ENCODE data around the gene MAP7D1. TPM values are rescaled to one million over a fixed set of nuclear protein-coding genes. Genes with fewer than 3 reads are reported as not detected.

MAP7D1 gene
- total RNA-seq, 1 experiment from 2014 or later = 212 TPM

- ChIA-PET POLR2A (no interaction called here), CTCF (no interaction called here)
- H3K27ac ChIP-seq (ENCODE audit: low read length) = no peak within 1 kb of the TSS
- no peaks in the 10 kb centered on the region for H3K36me3 ChIP-seq (ENCODE audit: control insufficient read depth, insufficient read depth, low read length)
- 0 out of 2 replicates have a peak, but pooled peaks cover 6% of the 10 kb centered on the region for H3K4me1 ChIP-seq (ENCODE audit: control insufficient read depth, insufficient read depth, low read length)
- H3K4me3 ChIP-seq (ENCODE audit: low read depth in 2 of 2, low read length in 2 of 2) = peak within 1 kb of the TSS; percentile 17 to 21
- peaks cover 2% of the 10 kb centered on the region; the same call in 1 of the 2 replicates for H3K27me3 ChIP-seq (ENCODE audit: control insufficient read depth, insufficient read depth, low read length)
- in situ Hi-C loops (cut with HindIII; ENCODE audit: low pct_unique_long_range_greater_than_20kb, low sequenced_read_pairs) = no loop called here
- TF ChIP-seq TCF7L2 (IDR thresholded peaks at IDR 0.05; ENCODE audit: low read depth, low read length) (no peak), SIN3A (IDR thresholded peaks at IDR 0.05; ENCODE audit: borderline replicate concordance, insufficient read depth, low read depth, low read length) (no peak), REST (IDR thresholded peaks at IDR 0.05; ENCODE audit: insufficient read depth in 1 of 2, low read depth in 2 of 2, low read length in 1 of 2) (no peak), POLR2AphosphoS5 (IDR thresholded peaks at IDR 0.05; ENCODE audit: low read depth, low read length) (no peak)
- TF ChIP-seq, protein P1, sequence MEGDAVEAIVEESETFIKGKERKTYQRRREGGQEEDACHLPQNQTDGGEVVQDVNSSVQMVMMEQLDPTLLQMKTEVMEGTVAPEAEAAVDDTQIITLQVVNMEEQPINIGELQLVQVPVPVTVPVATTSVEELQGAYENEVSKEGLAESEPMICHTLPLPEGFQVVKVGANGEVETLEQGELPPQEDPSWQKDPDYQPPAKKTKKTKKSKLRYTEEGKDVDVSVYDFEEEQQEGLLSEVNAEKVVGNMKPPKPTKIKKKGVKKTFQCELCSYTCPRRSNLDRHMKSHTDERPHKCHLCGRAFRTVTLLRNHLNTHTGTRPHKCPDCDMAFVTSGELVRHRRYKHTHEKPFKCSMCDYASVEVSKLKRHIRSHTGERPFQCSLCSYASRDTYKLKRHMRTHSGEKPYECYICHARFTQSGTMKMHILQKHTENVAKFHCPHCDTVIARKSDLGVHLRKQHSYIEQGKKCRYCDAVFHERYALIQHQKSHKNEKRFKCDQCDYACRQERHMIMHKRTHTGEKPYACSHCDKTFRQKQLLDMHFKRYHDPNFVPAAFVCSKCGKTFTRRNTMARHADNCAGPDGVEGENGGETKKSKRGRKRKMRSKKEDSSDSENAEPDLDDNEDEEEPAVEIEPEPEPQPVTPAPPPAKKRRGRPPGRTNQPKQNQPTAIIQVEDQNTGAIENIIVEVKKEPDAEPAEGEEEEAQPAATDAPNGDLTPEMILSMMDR (IDR thresholded peaks at IDR 0.05) = no peak
- intact Hi-C loops (cut with micrococcal nuclease; ENCODE audit: unreplicated experiment) = no loop called here
- H3K9me3 ChIP-seq (ENCODE audit: control insufficient read depth, insufficient read depth, low read depth, low read length) = no peaks in the 10 kb centered on the region
- no TSS peak for BruUV-seq (replicated peaks)
- ATAC-seq (peak; percentile 47), DNase-seq (ENCODE audit: low read depth, low spot score) (no peak)
Observed at GRCh38 chr1:36125129-36125991, 30.6 kb upstream of the MAP7D1 start, which contains the start of gene COL8A2. COL8A2 (minus strand) TSS chr1:36125222; CDS start chr1:36100242, 24,980 bp downstream.

DNA sequence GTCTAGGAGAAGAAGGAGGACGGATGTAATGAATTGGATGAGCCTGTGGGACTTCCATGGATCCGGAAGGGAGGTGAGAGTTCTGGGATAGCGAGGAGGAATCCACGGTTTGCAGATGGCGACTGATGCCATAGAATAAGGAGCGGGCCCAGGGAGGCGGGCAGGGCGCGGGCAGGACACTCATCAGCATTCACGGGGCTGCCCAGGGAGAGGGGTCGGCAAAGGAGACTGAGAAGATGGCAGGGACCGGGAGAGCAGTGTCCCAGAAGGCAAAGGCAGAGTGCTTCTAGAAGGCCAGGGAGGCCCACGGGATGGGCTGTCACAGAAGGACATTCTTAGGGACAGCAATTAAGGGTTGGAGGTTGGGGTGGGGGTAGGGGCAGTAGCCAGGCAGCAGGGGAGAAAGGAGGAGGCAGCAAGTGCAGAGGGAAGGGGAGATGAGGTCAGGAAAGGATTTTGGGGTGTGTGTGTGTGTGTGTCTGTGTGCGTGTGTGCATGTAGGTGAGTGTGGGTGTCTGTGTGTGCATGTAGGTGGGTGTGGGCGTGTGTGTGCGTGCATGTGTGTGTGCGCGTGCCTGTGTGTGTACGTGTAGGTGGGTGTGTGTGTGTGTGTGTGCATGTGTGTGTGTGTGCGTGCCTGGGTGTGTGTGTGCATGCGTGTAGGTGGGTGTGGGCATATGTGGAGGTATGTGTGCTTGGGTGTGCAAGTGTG lies 29.8 kb upstream of the MAP7D1 start:
- TF ChIP-seq TCF7L2 (IDR thresholded peaks at IDR 0.05; ENCODE audit: low read depth, low read length) (no peak), POLR2AphosphoS5 (IDR thresholded peaks at IDR 0.05; ENCODE audit: low read depth, low read length) (no peak), REST (IDR thresholded peaks at IDR 0.05; ENCODE audit: insufficient read depth in 1 of 2, low read depth in 2 of 2, low read length in 1 of 2) (no peak), SIN3A (IDR thresholded peaks at IDR 0.05; ENCODE audit: borderline replicate concordance, insufficient read depth, low read depth, low read length) (no peak)
- TF ChIP-seq, protein P1 (IDR thresholded peaks at IDR 0.05) = no peak
- no peak for DNase-seq (ENCODE audit: low read depth, low spot score)
- H3K27ac ChIP-seq (ENCODE audit: low read length) = no peak overlapping the region
- CTCF ChIA-PET = no interaction called here
- H3K9me3 ChIP-seq (ENCODE audit: control insufficient read depth, insufficient read depth, low read depth, low read length) = no peaks in the 10 kb centered on the region
- POLR2A ChIA-PET = no interaction called here
- 0 out of 2 replicates have a peak, but pooled peaks cover 6% of the 10 kb centered on the region for H3K4me1 ChIP-seq (ENCODE audit: control insufficient read depth, insufficient read depth, low read length)
- in situ Hi-C loops (cut with HindIII; ENCODE audit: low pct_unique_long_range_greater_than_20kb, low sequenced_read_pairs) = no loop called here
- no peak overlapping the region for H3K4me3 ChIP-seq (ENCODE audit: low read depth in 2 of 2, low read length in 2 of 2)
- peaks cover 2% of the 10 kb centered on the region; the same call in 1 of the 2 replicates for H3K27me3 ChIP-seq (ENCODE audit: control insufficient read depth, insufficient read depth, low read length)
- intact Hi-C loops (cut with micrococcal nuclease; ENCODE audit: unreplicated experiment) = no loop called here
- H3K36me3 ChIP-seq (ENCODE audit: control insufficient read depth, insufficient read depth, low read length) = no peaks in the 10 kb centered on the region
- BruUV-seq (replicated peaks) = no TSS peak
- no peak for ATAC-seq
